SK-N-SH treated with all-trans-retinoic acid at 6 μM for 48 hours (cell line): ENCODE results near the gene SH3YL1.

ENCODE experiments used
- ARNTL ChIP-seq: fragments of 450-650 bp; formaldehyde crosslinking; IDR thresholded peaks from 2 replicates; pipeline ENCODE4 v1.5.0; 2020; ENCODE audit warnings: low read depth, mild to moderate bottlenecking, moderate library complexity, borderline replicate concordance
- CREB5 ChIP-seq: fragments of 250-450 bp; sonication (Bioruptor Pico); IDR thresholded peaks from 2 replicates; pipeline ENCODE4 v1.5.1; 2020; ENCODE audit warnings: low read depth, mild to moderate bottlenecking, moderate library complexity
- CSDC2 ChIP-seq: fragments of 250-450 bp; sonication (Bioruptor Pico); IDR thresholded peaks from 2 replicates; pipeline ENCODE4 v1.5.0; 2020; ENCODE audit warnings: mild to moderate bottlenecking, moderate library complexity
- OSR1 ChIP-seq: fragments of 250-450 bp; sonication (Bioruptor Pico); IDR thresholded peaks from 2 replicates; pipeline ENCODE4 v1.8.0; 2022; ENCODE audit warnings: moderate library complexity, mild to moderate bottlenecking, inconsistent platforms
- POU6F1 ChIP-seq: fragments of 250-450 bp; sonication (Bioruptor Pico); IDR thresholded peaks from 2 replicates; pipeline ENCODE4 v1.8.0; 2021; ENCODE audit warnings: low read depth, mild to moderate bottlenecking, moderate library complexity, borderline replicate concordance
- PPARA ChIP-seq: fragments of 250-450 bp; sonication (Bioruptor Pico); IDR thresholded peaks from 2 replicates; pipeline ENCODE4 v1.5.0; 2020; ENCODE audit warnings: mild to moderate bottlenecking, borderline replicate concordance
- RARB ChIP-seq: fragments of 250-450 bp; sonication (Bioruptor Pico); IDR thresholded peaks from 2 replicates; pipeline ENCODE4 v1.8.0; 2021; ENCODE audit warnings: mild to moderate bottlenecking, moderate library complexity
- TOX ChIP-seq: fragments of 250-450 bp; sonication (Bioruptor Pico); IDR thresholded peaks from 2 replicates; pipeline ENCODE4 v1.8.0; 2021; ENCODE audit warnings: mild to moderate bottlenecking, moderate library complexity, borderline replicate concordance
- ZFP3 ChIP-seq: fragments of 250-450 bp; sonication (Bioruptor Pico); IDR thresholded peaks from 2 replicates; pipeline ENCODE4 v1.5.0; 2020; ENCODE audit warnings: mild to moderate bottlenecking, moderate library complexity
- ZFP30 ChIP-seq: fragments of 450-650 bp; formaldehyde crosslinking; IDR thresholded peaks from 2 replicates; pipeline ENCODE4 v1.5.0; 2022; ENCODE audit warnings: mild to moderate bottlenecking, moderate library complexity
- ZNF8 ChIP-seq: fragments of 450-650 bp; formaldehyde crosslinking; IDR thresholded peaks from 2 replicates; pipeline ENCODE4 v1.5.0; 2020; ENCODE audit warnings: mild to moderate bottlenecking, moderate library complexity
- TF ChIP-seq, protein P1 (sequence below): fragments of 250-450 bp; sonication (Bioruptor Pico); IDR thresholded peaks from 2 replicates; pipeline ENCODE4 v1.8.0; 2020; ENCODE audit warnings: mild to moderate bottlenecking, moderate library complexity, borderline replicate concordance
- TF ChIP-seq, protein P2 (sequence below): fragments of 250-450 bp; sonication (Bioruptor Pico); IDR thresholded peaks from 2 replicates; pipeline ENCODE4 v1.5.0; 2020; ENCODE audit warnings: mild to moderate bottlenecking, moderate library complexity

DNA sequence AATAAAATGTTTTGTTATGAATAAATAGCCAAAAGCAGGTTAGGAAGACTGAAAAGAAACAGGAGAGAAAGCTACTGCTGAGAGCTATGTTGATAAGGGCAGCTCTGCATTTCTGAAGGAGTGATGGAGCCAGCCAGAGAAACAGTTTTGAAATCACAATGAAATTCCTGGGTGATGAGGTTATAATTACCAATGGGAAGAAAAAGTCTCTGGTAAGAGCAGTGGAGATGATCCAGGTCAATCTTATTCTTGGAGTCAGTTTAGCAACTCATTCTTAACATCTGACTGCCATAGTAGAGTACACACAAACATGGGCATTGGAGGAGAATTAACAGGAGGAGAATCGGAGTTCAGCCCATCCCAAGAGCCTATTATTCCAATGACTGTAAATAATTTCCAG lies 21.7 kb upstream of the SH3YL1 start:
- TF ChIP-seq TOX (CRISPR knock-in tag) (no peak), CSDC2 (CRISPR knock-in tag) (no peak), RARB (CRISPR knock-in tag) (no peak), ZFP3 (CRISPR knock-in tag) (no peak), CREB5 (peak; percentile 53; the same call in 1 of the 2 replicates), OSR1 (no peak), ZFP30 (CRISPR knock-in tag) (no peak), PPARA (CRISPR knock-in tag) (no peak), POU6F1 (CRISPR knock-in tag) (no peak), ZNF8 (CRISPR knock-in tag) (no peak), ARNTL (no peak)
- TF ChIP-seq, protein P1, sequence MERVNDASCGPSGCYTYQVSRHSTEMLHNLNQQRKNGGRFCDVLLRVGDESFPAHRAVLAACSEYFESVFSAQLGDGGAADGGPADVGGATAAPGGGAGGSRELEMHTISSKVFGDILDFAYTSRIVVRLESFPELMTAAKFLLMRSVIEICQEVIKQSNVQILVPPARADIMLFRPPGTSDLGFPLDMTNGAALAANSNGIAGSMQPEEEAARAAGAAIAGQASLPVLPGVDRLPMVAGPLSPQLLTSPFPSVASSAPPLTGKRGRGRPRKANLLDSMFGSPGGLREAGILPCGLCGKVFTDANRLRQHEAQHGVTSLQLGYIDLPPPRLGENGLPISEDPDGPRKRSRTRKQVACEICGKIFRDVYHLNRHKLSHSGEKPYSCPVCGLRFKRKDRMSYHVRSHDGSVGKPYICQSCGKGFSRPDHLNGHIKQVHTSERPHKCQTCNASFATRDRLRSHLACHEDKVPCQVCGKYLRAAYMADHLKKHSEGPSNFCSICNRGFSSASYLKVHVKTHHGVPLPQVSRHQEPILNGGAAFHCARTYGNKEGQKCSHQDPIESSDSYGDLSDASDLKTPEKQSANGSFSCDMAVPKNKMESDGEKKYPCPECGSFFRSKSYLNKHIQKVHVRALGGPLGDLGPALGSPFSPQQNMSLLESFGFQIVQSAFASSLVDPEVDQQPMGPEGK (CRISPR knock-in tag), result no peak
- TF ChIP-seq, protein P2, sequence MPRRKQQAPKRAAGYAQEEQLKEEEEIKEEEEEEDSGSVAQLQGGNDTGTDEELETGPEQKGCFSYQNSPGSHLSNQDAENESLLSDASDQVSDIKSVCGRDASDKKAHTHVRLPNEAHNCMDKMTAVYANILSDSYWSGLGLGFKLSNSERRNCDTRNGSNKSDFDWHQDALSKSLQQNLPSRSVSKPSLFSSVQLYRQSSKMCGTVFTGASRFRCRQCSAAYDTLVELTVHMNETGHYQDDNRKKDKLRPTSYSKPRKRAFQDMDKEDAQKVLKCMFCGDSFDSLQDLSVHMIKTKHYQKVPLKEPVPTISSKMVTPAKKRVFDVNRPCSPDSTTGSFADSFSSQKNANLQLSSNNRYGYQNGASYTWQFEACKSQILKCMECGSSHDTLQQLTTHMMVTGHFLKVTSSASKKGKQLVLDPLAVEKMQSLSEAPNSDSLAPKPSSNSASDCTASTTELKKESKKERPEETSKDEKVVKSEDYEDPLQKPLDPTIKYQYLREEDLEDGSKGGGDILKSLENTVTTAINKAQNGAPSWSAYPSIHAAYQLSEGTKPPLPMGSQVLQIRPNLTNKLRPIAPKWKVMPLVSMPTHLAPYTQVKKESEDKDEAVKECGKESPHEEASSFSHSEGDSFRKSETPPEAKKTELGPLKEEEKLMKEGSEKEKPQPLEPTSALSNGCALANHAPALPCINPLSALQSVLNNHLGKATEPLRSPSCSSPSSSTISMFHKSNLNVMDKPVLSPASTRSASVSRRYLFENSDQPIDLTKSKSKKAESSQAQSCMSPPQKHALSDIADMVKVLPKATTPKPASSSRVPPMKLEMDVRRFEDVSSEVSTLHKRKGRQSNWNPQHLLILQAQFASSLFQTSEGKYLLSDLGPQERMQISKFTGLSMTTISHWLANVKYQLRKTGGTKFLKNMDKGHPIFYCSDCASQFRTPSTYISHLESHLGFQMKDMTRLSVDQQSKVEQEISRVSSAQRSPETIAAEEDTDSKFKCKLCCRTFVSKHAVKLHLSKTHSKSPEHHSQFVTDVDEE (CRISPR knock-in tag), result no peak
